ENCODE results near the gene PSEN1.

The PSEN1 gene

DNA sequence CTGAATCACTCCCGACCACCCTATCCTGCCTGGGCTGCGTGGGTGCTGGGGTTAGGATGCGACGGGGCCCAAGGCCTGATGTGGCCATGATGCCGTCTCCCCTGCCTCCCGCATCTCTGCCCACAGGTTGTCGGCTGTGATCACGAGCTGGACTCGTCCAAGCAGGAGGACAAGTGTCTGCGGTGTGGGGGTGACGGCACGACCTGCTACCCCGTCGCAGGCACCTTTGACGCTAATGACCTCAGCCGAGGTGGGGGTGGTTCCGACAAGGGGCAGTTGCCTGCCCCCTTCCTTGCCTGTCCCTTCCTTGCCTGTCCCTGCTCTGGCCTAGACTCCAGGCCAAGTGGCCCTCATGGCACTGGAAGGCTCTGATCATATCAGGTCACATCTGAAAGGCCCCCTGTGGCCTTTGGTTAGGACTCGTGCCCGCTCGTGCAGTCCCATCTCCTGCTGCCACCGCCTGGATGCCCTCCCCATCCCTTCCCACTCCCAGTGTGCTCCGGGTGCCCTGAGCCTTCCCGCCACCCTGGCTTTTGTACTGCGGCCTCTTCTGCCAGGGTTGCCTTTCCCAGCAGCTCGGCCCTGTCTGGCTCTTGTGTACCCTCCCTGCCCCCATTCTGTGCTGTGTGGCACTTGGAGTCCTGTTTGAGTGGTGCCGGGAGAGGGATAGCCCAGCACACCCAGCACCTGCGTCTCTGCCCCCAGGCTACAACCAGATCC is 114.6 kb downstream of the PSEN1 start:
- H2BK12ac ChIP-seq (ENCODE audit: low read length) = no peak overlapping the region
- H2AFZ ChIP-seq (ENCODE audit: low read length) = no peak overlapping the region
- no peak overlapping the region for H2BK120ac ChIP-seq (ENCODE audit: low read depth, low read length)
- peak overlapping the region; percentile 27 for H3K18ac ChIP-seq (ENCODE audit: low read length)
- H2BK15ac ChIP-seq (ENCODE audit: low read length) = no peak overlapping the region
- H3K27me3 ChIP-seq (ENCODE audit: control insufficient read depth in 3 of 3, insufficient read depth in 3 of 3, low read depth in 1 of 3, low read length in 3 of 3) = no peaks in the 10 kb centered on the region
- H4K91ac ChIP-seq (ENCODE audit: low read depth, low read length, poor library complexity) = no peak overlapping the region
- H3K4me3 ChIP-seq (ENCODE audit: low read length in 2 of 2) = no peak overlapping the region
- WGBS, 2 donors (ENCODE audit: extremely low coverage in 2 of 2, insufficient read length in 2 of 2, insufficient replicate concordance in 1 of 2) = no CpG with 5 or more reads among the region's 27 CpGs
- no peak overlapping the region for H4K8ac ChIP-seq (ENCODE audit: low read depth, low read length)
- no peak overlapping the region for H3K4ac ChIP-seq (ENCODE audit: low read length)
- peak overlapping the region; percentile 44 for H3K9ac ChIP-seq (ENCODE audit: low read depth, low read length, poor library complexity)
- H3K9me3 ChIP-seq (replicated peaks in 1 of 2; ENCODE audit: control insufficient read depth in 2 of 2, insufficient read depth in 1 of 2, low read depth in 1 of 2, low read length in 2 of 2) = peaks cover 0 to 2% of the 10 kb centered on the region in 2 donors
- peak overlapping the region; percentile 92 for H3K23ac ChIP-seq (ENCODE audit: low read depth, low read length, poor library complexity)
- H3K27ac ChIP-seq (replicated peaks; ENCODE audit: low read length) = no peak overlapping the region
- DNase-seq (ENCODE audit: low spot score) = no peak
- peaks cover 0 to 6% of the 10 kb centered on the region in 2 donors for H3K4me1 ChIP-seq (ENCODE audit: control insufficient read depth in 2 of 2, insufficient read depth in 1 of 2, low read depth in 1 of 2, low read length in 2 of 2)
- H3K4me2 ChIP-seq (ENCODE audit: insufficient read depth, low read length, poor library complexity, severe bottlenecking) = no peak overlapping the region
- H2BK5ac ChIP-seq (ENCODE audit: low read length) = no peak overlapping the region
- H2AK5ac ChIP-seq (ENCODE audit: low read depth, low read length) = peak overlapping the region; percentile 75
- peaks cover 0 to 19% of the 10 kb centered on the region in 2 donors for H3K36me3 ChIP-seq (replicated peaks in 1 of 2; ENCODE audit: control insufficient read depth in 2 of 2, insufficient read depth in 2 of 2, low read length in 2 of 2)
- H3K79me1 ChIP-seq (ENCODE audit: low read depth, low read length) = peaks cover 12% of the 10 kb centered on the region
- H3K14ac ChIP-seq (ENCODE audit: low read length) = no peak overlapping the region

DNA sequence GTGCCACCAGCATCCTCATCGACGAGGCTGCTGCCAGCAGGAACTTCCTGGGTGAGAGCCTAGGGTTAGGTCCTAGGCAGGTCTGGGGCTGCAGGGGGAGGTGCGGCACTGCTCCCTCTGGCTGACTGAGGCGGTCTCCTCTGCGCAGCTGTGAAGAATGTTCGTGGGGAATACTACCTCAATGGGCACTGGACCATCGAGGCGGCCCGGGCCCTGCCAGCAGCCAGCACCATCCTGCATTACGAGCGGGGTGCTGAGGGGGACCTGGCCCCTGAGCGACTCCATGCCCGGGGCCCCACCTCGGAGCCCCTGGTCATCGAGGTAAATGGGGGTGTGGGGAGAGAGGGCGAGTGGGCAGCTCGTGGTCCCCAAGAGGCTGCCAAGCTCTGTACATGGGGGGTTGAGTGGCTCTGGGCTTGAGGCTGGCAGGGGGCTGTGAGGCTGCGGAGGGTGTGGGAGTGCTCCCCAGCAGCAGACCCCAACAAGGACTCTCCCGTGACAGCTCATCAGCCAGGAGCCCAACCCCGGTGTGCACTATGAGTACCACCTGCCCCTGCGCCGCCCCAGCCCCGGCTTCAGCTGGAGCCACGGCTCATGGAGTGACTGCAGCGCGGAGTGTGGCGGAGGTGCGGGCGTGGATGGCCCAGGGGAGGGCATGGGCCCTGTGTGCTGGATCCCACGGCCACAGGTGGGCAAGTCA is 115.4 kb downstream of the PSEN1 start:
- Histone ChIP-seq H4K91ac (ENCODE audit: low read depth, low read length, poor library complexity) (no peak overlapping the region), H2BK15ac (ENCODE audit: low read length) (no peak overlapping the region), H3K4ac (ENCODE audit: low read length) (no peak overlapping the region), H2AFZ (ENCODE audit: low read length) (no peak overlapping the region), H2AK5ac (ENCODE audit: low read depth, low read length) (peak overlapping the region; percentile 56), H3K4me1 (ENCODE audit: control insufficient read depth in 2 of 2, insufficient read depth in 1 of 2, low read depth in 1 of 2, low read length in 2 of 2) (peaks cover 0 to 6% of the 10 kb centered on the region in 2 donors), H2BK12ac (ENCODE audit: low read length) (no peak overlapping the region), H2BK5ac (ENCODE audit: low read length) (no peak overlapping the region), H2BK120ac (ENCODE audit: low read depth, low read length) (no peak overlapping the region), H3K4me2 (ENCODE audit: insufficient read depth, low read length, poor library complexity, severe bottlenecking) (no peak overlapping the region), H3K18ac (ENCODE audit: low read length) (peak overlapping the region; percentile 48), H3K9ac (ENCODE audit: low read depth, low read length, poor library complexity) (peak overlapping the region; percentile 44), H3K79me1 (ENCODE audit: low read depth, low read length) (peaks cover 12% of the 10 kb centered on the region), H3K9me3 (replicated peaks in 1 of 2; ENCODE audit: control insufficient read depth in 2 of 2, insufficient read depth in 1 of 2, low read depth in 1 of 2, low read length in 2 of 2) (peaks cover 0 to 2% of the 10 kb centered on the region in 2 donors), H3K23ac (ENCODE audit: low read depth, low read length, poor library complexity) (peak overlapping the region; percentile 43), H3K4me3 (ENCODE audit: low read length in 2 of 2) (no peak overlapping the region), H3K27me3 (ENCODE audit: control insufficient read depth in 3 of 3, insufficient read depth in 3 of 3, low read depth in 1 of 3, low read length in 3 of 3) (no peaks in the 10 kb centered on the region), H3K14ac (ENCODE audit: low read length) (peak overlapping the region; percentile 71), H3K27ac (replicated peaks; ENCODE audit: low read length) (no peak overlapping the region), H3K36me3 (replicated peaks in 1 of 2; ENCODE audit: control insufficient read depth in 2 of 2, insufficient read depth in 2 of 2, low read length in 2 of 2) (peaks cover 0 to 19% of the 10 kb centered on the region in 2 donors), H4K8ac (ENCODE audit: low read depth, low read length) (no peak overlapping the region)
- WGBS, 2 donors (ENCODE audit: extremely low coverage in 2 of 2, insufficient read length in 2 of 2, insufficient replicate concordance in 1 of 2) = no CpG with 5 or more reads among the region's 30 CpGs
- no peak for DNase-seq (ENCODE audit: low spot score)

DNA sequence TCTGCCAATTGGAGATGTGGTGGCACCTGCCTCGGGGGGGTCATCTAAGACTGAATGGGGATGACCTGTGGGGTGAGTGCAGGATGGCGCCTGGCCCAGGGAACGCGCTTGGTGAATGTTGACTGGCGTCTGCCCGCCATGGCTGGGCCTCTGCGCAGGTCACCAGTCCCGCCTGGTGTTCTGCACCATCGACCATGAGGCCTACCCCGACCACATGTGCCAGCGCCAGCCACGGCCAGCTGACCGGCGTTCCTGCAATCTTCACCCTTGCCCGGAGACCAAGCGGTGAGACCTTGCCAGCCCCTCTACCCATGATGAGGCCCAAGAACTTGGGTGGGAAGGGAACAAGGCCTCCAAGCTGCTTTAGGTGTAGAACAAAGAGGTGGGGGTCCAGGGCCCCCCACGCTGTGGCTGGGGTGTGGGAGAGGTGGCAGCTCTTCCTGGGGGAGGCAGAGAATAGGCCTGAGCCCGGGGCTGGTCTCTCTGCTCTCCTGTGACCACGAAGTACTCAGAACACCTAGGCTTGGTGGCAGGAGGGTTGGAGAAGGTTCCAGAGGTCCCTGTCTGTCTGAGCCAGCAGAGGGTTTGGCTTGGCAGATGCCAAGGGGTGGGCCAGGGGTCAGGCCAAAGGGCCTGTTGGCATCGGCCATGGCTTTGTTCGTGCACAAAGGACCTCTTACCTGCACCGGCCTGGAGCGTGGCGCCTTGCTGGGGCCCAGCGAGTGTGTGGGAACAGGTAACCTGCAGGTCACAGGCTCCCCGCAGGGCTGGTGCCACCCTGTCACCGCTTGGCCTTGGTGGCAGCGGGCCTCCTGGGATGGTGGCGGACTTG is 116.4 kb downstream of the PSEN1 start:
- no peak overlapping the region for H3K27ac ChIP-seq (replicated peaks; ENCODE audit: low read length)
- H3K79me1 ChIP-seq (ENCODE audit: low read depth, low read length) = peaks cover 8% of the 10 kb centered on the region

More for the DNA sequence above, 116.4 kb downstream of the PSEN1 start:
- DNase-seq (ENCODE audit: low spot score) = no peak
- Histone ChIP-seq H3K27me3 (ENCODE audit: control insufficient read depth in 3 of 3, insufficient read depth in 3 of 3, low read depth in 1 of 3, low read length in 3 of 3) (no peaks in the 10 kb centered on the region), H4K8ac (ENCODE audit: low read depth, low read length) (no peak overlapping the region), H3K4me3 (ENCODE audit: low read length in 2 of 2) (no peak overlapping the region), H3K18ac (ENCODE audit: low read length) (peak overlapping the region; percentile 51), H3K4ac (ENCODE audit: low read length) (no peak overlapping the region), H3K14ac (ENCODE audit: low read length) (peak overlapping the region; percentile 12), H3K23ac (ENCODE audit: low read depth, low read length, poor library complexity) (peak overlapping the region; percentile 81), H2AFZ (ENCODE audit: low read length) (no peak overlapping the region), H2BK120ac (ENCODE audit: low read depth, low read length) (no peak overlapping the region), H2BK15ac (ENCODE audit: low read length) (no peak overlapping the region), H3K36me3 (replicated peaks in 1 of 2; ENCODE audit: control insufficient read depth in 2 of 2, insufficient read depth in 2 of 2, low read length in 2 of 2) (peaks cover 0 to 17% of the 10 kb centered on the region in 2 donors), H3K9me3 (replicated peaks in 1 of 2; ENCODE audit: control insufficient read depth in 2 of 2, insufficient read depth in 1 of 2, low read depth in 1 of 2, low read length in 2 of 2) (peaks cover 0 to 2% of the 10 kb centered on the region in 2 donors), H2AK5ac (ENCODE audit: low read depth, low read length) (peak overlapping the region; percentile 14), H2BK5ac (ENCODE audit: low read length) (no peak overlapping the region), H3K9ac (ENCODE audit: low read depth, low read length, poor library complexity) (no peak overlapping the region), H4K91ac (ENCODE audit: low read depth, low read length, poor library complexity) (peak overlapping the region; percentile 6), H3K4me2 (ENCODE audit: insufficient read depth, low read length, poor library complexity, severe bottlenecking) (no peak overlapping the region), H3K4me1 (ENCODE audit: control insufficient read depth in 2 of 2, insufficient read depth in 1 of 2, low read depth in 1 of 2, low read length in 2 of 2) (peaks cover 0 to 6% of the 10 kb centered on the region in 2 donors), H2BK12ac (ENCODE audit: low read length) (no peak overlapping the region)
- WGBS, 2 donors (ENCODE audit: extremely low coverage in 2 of 2, insufficient read length in 2 of 2, insufficient replicate concordance in 1 of 2) = no CpG with 5 or more reads among the region's 29 CpGs
